IMR-90 (cell line): Measurements from ENCODE around the gene STKLD1. TPM values are rescaled to one million over a fixed set of nuclear protein-coding genes. Genes with fewer than 3 reads are reported as not detected.

ENCODE experiments used
- ATAC-seq: fragments of 200-7000 bp; cut with Tn5 transposase; 2 replicates; pipeline ENCODE4 v1.9.1; 2020; ENCODE audit warnings: low read depth, mild to moderate bottlenecking, moderate library complexity
- BruUV-seq: library from RNA; stranded (reverse); fragments of 400-500 nt; replicated peaks from 2 replicates; lab custom pipeline; 2021; lab: Mats Ljungman, UMichigan
- CTCF ChIA-PET: fragments of 300-600 bp; formaldehyde crosslinking; extraction: SDS; loops from one replicate; lab custom pipeline; 2021; ENCODE audit warnings: antibody characterized with exemption; lab: Yijun Ruan, JAX
- POLR2A ChIA-PET: fragments of 300-600 bp; sonication (Branson Sonifier 250); formaldehyde crosslinking; loops from one replicate; lab custom pipeline; 2022; ENCODE audit warnings: antibody characterized with exemption; ENCODE audit not compliant: unreplicated experiment; lab: Charles Lee
- DNase-seq: peaks from one replicate; pipeline ENCODE4 v3.0.0; 2013
- H2AFZ ChIP-seq: replicated peaks from 2 replicates; pipeline ENCODE3; 2013; ENCODE audit warnings: low read length, mild to moderate bottlenecking; ENCODE audit not compliant: poor library complexity
- H2AK5ac ChIP-seq: 2 replicates; pipeline ENCODE4 v1.6.1; 2013; ENCODE audit warnings: low read depth, low read length, inconsistent platforms
- H2AK9ac ChIP-seq: replicated peaks from 2 replicates; pipeline ENCODE3; 2013; ENCODE audit warnings: mild to moderate bottlenecking, low read depth, low read length, moderate library complexity; ENCODE audit not compliant: poor library complexity
- H2BK120ac ChIP-seq: 2 replicates; pipeline ENCODE4 v1.6.1; 2013; ENCODE audit warnings: low read depth, low read length, inconsistent platforms
- H2BK15ac ChIP-seq: 3 replicates; pipeline ENCODE4 v1.6.1; 2013; ENCODE audit warnings: low read depth, low read length, inconsistent platforms
- H2BK20ac ChIP-seq: 2 replicates; pipeline ENCODE4 v1.6.1; 2013; ENCODE audit warnings: low read depth, mild to moderate bottlenecking, inconsistent platforms, low read length, moderate library complexity
- H2BK5ac ChIP-seq: 2 replicates; pipeline ENCODE4 v1.6.1; 2013; ENCODE audit warnings: mild to moderate bottlenecking, low read depth, low read length, inconsistent platforms; ENCODE audit not compliant: poor library complexity, severe bottlenecking
- H3K14ac ChIP-seq: replicated peaks from 2 replicates; pipeline ENCODE4 v1.6.1; 2013; ENCODE audit warnings: low read depth, low read length, inconsistent platforms
- H3K18ac ChIP-seq: 2 replicates; pipeline ENCODE4 v1.6.1; 2013; ENCODE audit warnings: low read depth, low read length, control low read depth
- H3K23ac ChIP-seq: 2 replicates; pipeline ENCODE4 v1.6.1; 2013; ENCODE audit warnings: low read depth, low read length, inconsistent platforms
- H3K27ac ChIP-seq: 2 replicates; pipeline ENCODE4 v1.5.1; 2013; ENCODE audit warnings: mild to moderate bottlenecking, control low read depth, low read length; ENCODE audit not compliant: insufficient read depth
- H3K27me3 ChIP-seq: 2 replicates; pipeline ENCODE4 v1.6.1; 2013; ENCODE audit warnings: low read length; ENCODE audit not compliant: control insufficient read depth, insufficient read depth
- H3K36me3 ChIP-seq: 2 replicates; pipeline ENCODE4 v1.6.1; 2013; ENCODE audit warnings: low read length, mixed read lengths; ENCODE audit not compliant: control insufficient read depth, insufficient read depth
- H3K4ac ChIP-seq: 2 replicates; pipeline ENCODE4 v1.6.1; 2013; ENCODE audit warnings: low read depth, low read length, inconsistent platforms
- H3K4me1 ChIP-seq: 2 replicates; pipeline ENCODE4 v1.6.1; 2013; ENCODE audit warnings: low read length, mixed read lengths; ENCODE audit not compliant: control insufficient read depth, insufficient read depth
- H3K4me2 ChIP-seq: 2 replicates; pipeline ENCODE4 v1.6.1; 2013; ENCODE audit warnings: low read depth, mild to moderate bottlenecking, control low read depth, low read length, moderate library complexity
- H3K4me3 ChIP-seq: 2 replicates; pipeline ENCODE4 v1.5.1; 2013; ENCODE audit warnings: low read depth, mild to moderate bottlenecking, control low read depth, low read length, moderate library complexity; ENCODE audit not compliant: insufficient read depth
- H3K56ac ChIP-seq: 2 replicates; pipeline ENCODE4 v1.6.1; 2013; ENCODE audit warnings: low read length, inconsistent platforms; ENCODE audit not compliant: insufficient read depth; ENCODE audit errors: extremely low read depth
- H3K79me1 ChIP-seq, 2 experiments: 2 replicates each; pipeline ENCODE4 v1.6.1; 2013; ENCODE audit warnings: low read length in 2 of 2, inconsistent platforms in 1 of 2, low read depth in 1 of 2
- H3K9ac ChIP-seq: 2 replicates; pipeline ENCODE4 v1.6.1; 2013; ENCODE audit warnings: low read depth, low read length, control low read depth
- H3K9me1 ChIP-seq: 2 replicates; pipeline ENCODE4 v1.6.1; 2013; ENCODE audit warnings: low read length, inconsistent platforms; ENCODE audit not compliant: insufficient read depth
- H3K9me3 ChIP-seq: 2 replicates; pipeline ENCODE4 v1.6.1; 2013; ENCODE audit warnings: low read length; ENCODE audit not compliant: control insufficient read depth, insufficient read depth
- H4K20me1 ChIP-seq: 2 replicates; pipeline ENCODE4 v1.6.1; 2013; ENCODE audit warnings: low read length, inconsistent platforms; ENCODE audit not compliant: insufficient read depth
- H4K5ac ChIP-seq: 2 replicates; pipeline ENCODE4 v1.6.1; 2013; ENCODE audit warnings: mild to moderate bottlenecking, low read depth, low read length, control low read depth
- H4K8ac ChIP-seq, 2 experiments: 2 replicates each; pipeline ENCODE4 v1.6.1; 2013; ENCODE audit warnings: low read depth in 2 of 2, low read length in 2 of 2, control low read depth in 1 of 2, inconsistent platforms in 1 of 2
- H4K91ac ChIP-seq: 2 replicates; pipeline ENCODE4 v1.6.1; 2013; ENCODE audit warnings: low read depth, low read length, inconsistent platforms; ENCODE audit not compliant: insufficient read depth
- BHLHE40 ChIP-seq: fragments of 150-350 bp; IDR thresholded peaks from 2 replicates; pipeline ENCODE4 v1.6.1; 2016; ENCODE audit warnings: mild to moderate bottlenecking, low read depth, low read length
- CHD1 ChIP-seq: IDR thresholded peaks from 2 replicates; pipeline ENCODE4 v1.6.1; 2012; ENCODE audit warnings: low read depth, low read length, improper control_type of control experiment
- FOS ChIP-seq: fragments of 150-350 bp; IDR thresholded peaks from 2 replicates; pipeline ENCODE4 v1.6.1; 2016; ENCODE audit warnings: low read depth, low read length
- NFE2L2 ChIP-seq: fragments of 150-350 bp; IDR thresholded peaks from 2 replicates; pipeline ENCODE4 v1.6.1; 2016; ENCODE audit warnings: low read depth, mild to moderate bottlenecking, low read length
- RAD21 ChIP-seq: IDR thresholded peaks from 2 replicates; pipeline ENCODE4 v1.6.1; 2012; ENCODE audit warnings: low read length, improper control_type of control experiment
- RCOR1 ChIP-seq: IDR thresholded peaks from 2 replicates; pipeline ENCODE4 v1.6.1; 2012; ENCODE audit warnings: mild to moderate bottlenecking, low read length, improper control_type of control experiment; ENCODE audit not compliant: insufficient replicate concordance
- SMC3 ChIP-seq: fragments of 150-350 bp; IDR thresholded peaks from 2 replicates; pipeline ENCODE4 v1.6.1; 2016; ENCODE audit warnings: low read depth, mild to moderate bottlenecking, antibody characterized with exemption, low read length, moderate library complexity
- WGBS, 2 experiments: methylation state at CpG; one replicate each; pipeline versions ENCODE4 v1.1.5 to v1.1.7; 2013; ENCODE audit warnings: missing lambda C conversion rate in 2 of 2; ENCODE audit not compliant: insufficient read length in 1 of 2; ENCODE audit errors: extremely low coverage in 2 of 2; 5-methylcytosine and 5-hydroxymethylcytosine counted together
- dilution Hi-C: fragments of 300-500 bp; cut with HindIII; formaldehyde crosslinking; loops from one replicate; pipeline ENCODE4 v1.14.3; 2018; ENCODE audit warnings: low sequenced_read_pairs; ENCODE audit not compliant: unreplicated experiment
- in situ Hi-C: fragments of 300-500 bp; cut with MboI; formaldehyde crosslinking; loops from 3 replicates; pipeline ENCODE4 v1.14.3; 2019; ENCODE audit warnings: low sequenced_read_pairs, inconsistent platforms, mixed read lengths
- intact Hi-C: fragments of 100-400 bp; cut with micrococcal nuclease; formaldehyde crosslinking; loops from 2 replicates; pipeline ENCODE4 v1.10.0; 2022
- polyA plus RNA-seq, 3 experiments: library from polyadenylated mRNA; depleted of rRNA; stranded (reverse); fragments of >200 nt; gene quantifications; 2 replicates each; pipeline ENCODE4 v1.2.3, GENCODE V29; 2012; ENCODE audit warnings: low replicate concordance in 1 of 3
- total RNA-seq: library from RNA; depleted of rRNA; stranded (reverse); fragments of >200 nt; gene quantifications from 2 replicates; pipeline ENCODE4 v1.2.3, GENCODE V29; 2012
- TF ChIP-seq, protein P1 (sequence below): fragments of 150-350 bp; IDR thresholded peaks from 2 replicates; pipeline ENCODE4 v1.6.1; 2016; ENCODE audit warnings: low read depth, mild to moderate bottlenecking, low read length, moderate library complexity, borderline replicate concordance
- TF ChIP-seq, protein P2 (sequence below): conservative IDR thresholded peaks from 2 replicates; pipeline ENCODE4 v1.5.1; 2012; ENCODE audit warnings: mild to moderate bottlenecking, low read depth, low read length, improper control_type of control experiment

STKLD1 gene
- total and polyA plus RNA-seq, 2 of the 4 experiments (the other 2 are of a cell fraction): 0.54 to 0.65 TPM

DNA sequence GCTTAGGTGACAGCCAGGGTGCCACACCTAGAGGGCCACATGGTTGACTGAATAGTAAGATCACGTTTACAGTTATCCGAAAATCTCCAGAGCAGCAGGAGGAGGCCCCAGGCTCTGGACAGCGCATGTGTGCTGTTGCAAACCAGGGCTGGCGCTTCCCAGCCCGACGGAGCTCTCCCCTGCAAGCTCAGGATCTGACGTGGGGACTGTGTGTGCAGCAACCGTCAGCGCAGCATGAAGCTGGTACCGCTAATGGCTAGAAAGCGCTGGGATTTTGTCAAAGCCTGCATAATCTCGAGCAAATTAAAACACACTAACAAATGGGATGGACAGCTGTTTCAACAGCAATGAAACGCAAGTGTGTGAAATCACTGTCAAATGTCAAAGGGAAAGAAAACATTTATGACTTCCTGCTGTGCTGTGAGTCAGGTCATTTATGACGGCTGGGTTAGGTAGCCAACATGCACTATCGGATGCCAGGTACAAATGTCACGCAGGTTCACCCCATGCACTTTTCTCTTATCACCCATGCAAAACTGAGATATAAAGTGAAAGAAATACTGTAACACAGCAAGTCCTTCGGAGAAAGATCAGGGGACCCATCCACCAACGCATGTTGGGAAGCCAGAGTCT lies 7.8 kb upstream of the STKLD1 start:
- Histone ChIP-seq H3K36me3 (peaks cover 85% of the 10 kb centered on the region), H4K8ac (no peak overlapping the region), H3K9me1 (peaks cover 32% of the 10 kb centered on the region), H4K20me1 (peaks cover 98% of the 10 kb centered on the region), H3K4me1 (peaks cover 12% of the 10 kb centered on the region), H2BK15ac (no peak overlapping the region), H2AK9ac (no peak overlapping the region), H3K9ac (no peak overlapping the region), H3K79me1 (peaks cover 27 to 77% of the 10 kb centered on the region in 2 experiments), H3K9me3 (no peaks in the 10 kb centered on the region), H3K18ac (no peak overlapping the region), H3K4ac (no peak overlapping the region), H4K91ac (no peak overlapping the region), H3K4me3 (no peak overlapping the region), H3K27ac (no peak overlapping the region), H2BK20ac (no peak overlapping the region), H3K14ac (no peak overlapping the region), H4K5ac (no peak overlapping the region), H2BK120ac (no peak overlapping the region), H3K56ac (no peak overlapping the region), H3K23ac (no peak overlapping the region), H2AK5ac (no peak overlapping the region), H3K27me3 (no peaks in the 10 kb centered on the region), H2BK5ac (no peak overlapping the region), H3K4me2 (no peak overlapping the region), H2AFZ (peak overlapping the region; percentile 48)
- in situ Hi-C loops (no loop called here), intact Hi-C loops (no loop called here), dilution Hi-C loops (no loop called here)
- no peak for DNase-seq
- POLR2A ChIA-PET: no interaction called here
- BruUV-seq: no TSS peak
- no peak for ATAC-seq
- 93% methylated on average over 3 of the region's 18 CpGs; no CpG with 5 or more reads in 1 of the 2 experiments for WGBS, 2 experiments
- CTCF ChIA-PET: no interaction called here
- TF ChIP-seq CHD1 (no peak), RCOR1 (no peak), RAD21 (no peak), SMC3 (no peak), NFE2L2 (no peak), FOS (no peak), BHLHE40 (no peak)
- TF ChIP-seq, protein P1, sequence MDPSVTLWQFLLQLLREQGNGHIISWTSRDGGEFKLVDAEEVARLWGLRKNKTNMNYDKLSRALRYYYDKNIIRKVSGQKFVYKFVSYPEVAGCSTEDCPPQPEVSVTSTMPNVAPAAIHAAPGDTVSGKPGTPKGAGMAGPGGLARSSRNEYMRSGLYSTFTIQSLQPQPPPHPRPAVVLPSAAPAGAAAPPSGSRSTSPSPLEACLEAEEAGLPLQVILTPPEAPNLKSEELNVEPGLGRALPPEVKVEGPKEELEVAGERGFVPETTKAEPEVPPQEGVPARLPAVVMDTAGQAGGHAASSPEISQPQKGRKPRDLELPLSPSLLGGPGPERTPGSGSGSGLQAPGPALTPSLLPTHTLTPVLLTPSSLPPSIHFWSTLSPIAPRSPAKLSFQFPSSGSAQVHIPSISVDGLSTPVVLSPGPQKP: no peak
- TF ChIP-seq, protein P2, sequence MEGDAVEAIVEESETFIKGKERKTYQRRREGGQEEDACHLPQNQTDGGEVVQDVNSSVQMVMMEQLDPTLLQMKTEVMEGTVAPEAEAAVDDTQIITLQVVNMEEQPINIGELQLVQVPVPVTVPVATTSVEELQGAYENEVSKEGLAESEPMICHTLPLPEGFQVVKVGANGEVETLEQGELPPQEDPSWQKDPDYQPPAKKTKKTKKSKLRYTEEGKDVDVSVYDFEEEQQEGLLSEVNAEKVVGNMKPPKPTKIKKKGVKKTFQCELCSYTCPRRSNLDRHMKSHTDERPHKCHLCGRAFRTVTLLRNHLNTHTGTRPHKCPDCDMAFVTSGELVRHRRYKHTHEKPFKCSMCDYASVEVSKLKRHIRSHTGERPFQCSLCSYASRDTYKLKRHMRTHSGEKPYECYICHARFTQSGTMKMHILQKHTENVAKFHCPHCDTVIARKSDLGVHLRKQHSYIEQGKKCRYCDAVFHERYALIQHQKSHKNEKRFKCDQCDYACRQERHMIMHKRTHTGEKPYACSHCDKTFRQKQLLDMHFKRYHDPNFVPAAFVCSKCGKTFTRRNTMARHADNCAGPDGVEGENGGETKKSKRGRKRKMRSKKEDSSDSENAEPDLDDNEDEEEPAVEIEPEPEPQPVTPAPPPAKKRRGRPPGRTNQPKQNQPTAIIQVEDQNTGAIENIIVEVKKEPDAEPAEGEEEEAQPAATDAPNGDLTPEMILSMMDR: no peak
